Lung (tissue), 12 donors: ENCODE data around the gene SCCPDH. TPM values are rescaled to one million over a fixed set of nuclear protein-coding genes. Genes with fewer than 3 reads are reported as not detected.
"Not testable (repeated sequence)": the region's sequence is repeated elsewhere in the genome, so short reads cannot be mapped to it uniquely, and the experiment has no call there.

Experiments
- ATAC-seq: fragments of 200-7000 bp; cut with Tn5 transposase; one replicate; pipeline ENCODE4 v1.9.1; 2020; ENCODE audit warnings: moderate number of reproducible peaks; ENCODE audit not compliant: insufficient read depth, low FRiP score
- DNase-seq, 3 donors: peaks; one replicate each; pipeline ENCODE4 v3.0.0-alpha.2; 2013 to 2017
- H3K27ac ChIP-seq, 2 donors: one replicate each; pipeline ENCODE4 v1.5.1; 2013; ENCODE audit warnings: mild to moderate bottlenecking in 2 of 2, moderate library complexity in 2 of 2, control low read depth in 1 of 2, inconsistent platforms in 1 of 2, low read depth in 1 of 2, low read length in 1 of 2
- H3K27me3 ChIP-seq, 3 donors: one replicate each; pipeline ENCODE4 v1.5.1; 2013; ENCODE audit warnings: low read length in 2 of 3; ENCODE audit not compliant: control insufficient read depth in 3 of 3, insufficient read depth in 3 of 3
- H3K36me3 ChIP-seq, 4 donors: one replicate each; pipeline ENCODE4 v1.5.1; 2013; ENCODE audit warnings: low read length in 4 of 4, mild to moderate bottlenecking in 1 of 4, moderate library complexity in 1 of 4; ENCODE audit not compliant: control insufficient read depth in 4 of 4, insufficient read depth in 4 of 4
- H3K4me1 ChIP-seq, 5 donors: one replicate each; pipeline ENCODE4 v1.5.1; 2013; ENCODE audit warnings: low read length in 5 of 5, mild to moderate bottlenecking in 2 of 5, moderate library complexity in 1 of 5; ENCODE audit not compliant: control insufficient read depth in 5 of 5, insufficient read depth in 5 of 5
- H3K4me3 ChIP-seq: one replicate; pipeline ENCODE4 v1.5.1; 2013; ENCODE audit warnings: mild to moderate bottlenecking, control low read depth, moderate library complexity
- H3K9ac ChIP-seq, 2 donors: one replicate each; pipeline ENCODE4 v1.5.1; 2013; ENCODE audit warnings: low read length in 2 of 2, control low read depth in 1 of 2; ENCODE audit not compliant: insufficient read depth in 1 of 2
- H3K9me3 ChIP-seq, 4 donors: one replicate each; pipeline ENCODE4 v1.5.1; 2013; ENCODE audit warnings: low read length in 3 of 4, mild to moderate bottlenecking in 1 of 4, moderate library complexity in 1 of 4; ENCODE audit not compliant: control insufficient read depth in 4 of 4, insufficient read depth in 3 of 4
- WGBS, 2 donors: extraction: QIAGEN DNeasy Blood & Tissue Kit; methylation state at CpG; one replicate each; pipeline ENCODE4 v1.1.7; 2013; 5-methylcytosine and 5-hydroxymethylcytosine counted together
- polyA plus RNA-seq, 2 donors: library from polyadenylated mRNA; stranded (reverse); fragments of 200-250 nt; gene quantifications; one replicate each; pipeline ENCODE4 v1.2.1, GENCODE V29; 2013
- total RNA-seq, 2 donors: library from RNA; depleted of rRNA in 1 of 2; stranded (reverse); fragments of >200 nt in 1 of 2; gene quantifications; one replicate each; pipeline ENCODE4 v1.2.1, GENCODE V29; 2014 to 2021
- TF ChIP-seq, protein P1 (sequence below): IDR thresholded peaks from 2 replicates; pipeline ENCODE4 v1.5.1; 2012; ENCODE audit warnings: mild to moderate bottlenecking; ENCODE audit errors: control extremely low read depth, extremely low read depth
- donor health status: control.
- donor health status: control.
- donor health status: Bipolar disorder and iron deficiency.
- donor health status: healthy.
- donor health status: DM: yes; HTN: yes; CAD: no.

The SCCPDH gene
- total and polyA plus RNA-seq, 4 donors, result 14.2 to 34.0 (median 24.8) TPM

DNA sequence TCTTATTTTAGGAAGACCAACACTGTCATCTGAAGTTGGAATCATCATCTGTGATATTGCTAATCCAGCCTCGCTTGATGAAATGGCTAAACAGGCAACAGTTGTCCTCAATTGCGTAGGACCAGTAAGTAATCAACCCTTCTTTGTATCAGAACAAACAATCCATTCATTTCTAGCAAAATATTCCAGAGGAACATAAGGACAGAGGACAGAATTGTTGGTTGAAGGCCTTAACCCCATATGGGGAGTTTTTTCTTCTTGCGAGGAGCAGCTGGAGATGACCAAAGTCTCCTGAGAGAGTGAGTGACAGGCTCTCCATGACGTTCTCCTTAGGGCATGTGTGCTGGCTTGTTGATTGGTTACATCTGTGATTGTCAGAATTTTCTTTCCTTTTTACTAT, 2.7 kb downstream of the SCCPDH start:
- Histone ChIP-seq H3K36me3 (peaks cover 14 to 28% (median 26%) of the 10 kb centered on the region in 4 donors), H3K9me3 (no peaks in the 10 kb centered on the region), H3K27me3 (no peaks in the 10 kb centered on the region), H3K9ac (no peak overlapping the region), H3K4me3 (no peak overlapping the region), H3K4me1 (peaks cover 0 to 4% (median 0%) of the 10 kb centered on the region in 5 donors), H3K27ac (no peak overlapping the region)
- 89 to 94% methylated on average over 4 of the region's 4 CpGs for WGBS, 2 donors
- DNase-seq, result no peak
- TF ChIP-seq, protein P1, sequence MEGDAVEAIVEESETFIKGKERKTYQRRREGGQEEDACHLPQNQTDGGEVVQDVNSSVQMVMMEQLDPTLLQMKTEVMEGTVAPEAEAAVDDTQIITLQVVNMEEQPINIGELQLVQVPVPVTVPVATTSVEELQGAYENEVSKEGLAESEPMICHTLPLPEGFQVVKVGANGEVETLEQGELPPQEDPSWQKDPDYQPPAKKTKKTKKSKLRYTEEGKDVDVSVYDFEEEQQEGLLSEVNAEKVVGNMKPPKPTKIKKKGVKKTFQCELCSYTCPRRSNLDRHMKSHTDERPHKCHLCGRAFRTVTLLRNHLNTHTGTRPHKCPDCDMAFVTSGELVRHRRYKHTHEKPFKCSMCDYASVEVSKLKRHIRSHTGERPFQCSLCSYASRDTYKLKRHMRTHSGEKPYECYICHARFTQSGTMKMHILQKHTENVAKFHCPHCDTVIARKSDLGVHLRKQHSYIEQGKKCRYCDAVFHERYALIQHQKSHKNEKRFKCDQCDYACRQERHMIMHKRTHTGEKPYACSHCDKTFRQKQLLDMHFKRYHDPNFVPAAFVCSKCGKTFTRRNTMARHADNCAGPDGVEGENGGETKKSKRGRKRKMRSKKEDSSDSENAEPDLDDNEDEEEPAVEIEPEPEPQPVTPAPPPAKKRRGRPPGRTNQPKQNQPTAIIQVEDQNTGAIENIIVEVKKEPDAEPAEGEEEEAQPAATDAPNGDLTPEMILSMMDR, result no peak
- no peak for ATAC-seq

DNA sequence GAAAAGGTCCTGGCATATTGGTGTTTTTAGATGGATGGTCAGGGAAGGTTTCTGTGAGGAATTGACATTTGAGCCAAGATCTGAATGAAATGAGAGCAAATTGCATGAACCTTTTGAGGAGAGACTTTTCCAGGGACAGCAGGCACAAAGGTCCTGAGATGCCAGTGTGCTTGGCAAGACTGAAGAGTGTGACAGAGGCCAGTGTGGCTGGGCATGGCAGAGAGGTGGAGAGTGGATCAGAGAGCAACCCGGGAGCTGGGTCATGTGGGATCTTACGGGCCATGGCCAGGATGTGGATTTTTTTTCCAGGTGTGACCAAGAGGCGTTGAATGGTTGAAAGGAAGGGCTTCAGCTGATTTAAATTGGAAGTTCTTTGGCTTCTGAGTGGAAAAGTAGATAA, 3.4 kb downstream of the SCCPDH start:
- WGBS, 2 donors, result 99 to 100% methylated on average over 3 of the region's 3 CpGs
- Histone ChIP-seq H3K4me1 (peaks cover 0 to 4% (median 0%) of the 10 kb centered on the region in 5 donors), H3K36me3 (peaks cover 15 to 31% (median 28%) of the 10 kb centered on the region in 4 donors), H3K9me3 (no peaks in the 10 kb centered on the region), H3K4me3 (no peak overlapping the region), H3K27me3 (no peaks in the 10 kb centered on the region), H3K27ac (no peak overlapping the region), H3K9ac (no peak overlapping the region)
- DNase-seq, result no peak
- TF ChIP-seq, protein P1, result no peak
- no peak for ATAC-seq

DNA sequence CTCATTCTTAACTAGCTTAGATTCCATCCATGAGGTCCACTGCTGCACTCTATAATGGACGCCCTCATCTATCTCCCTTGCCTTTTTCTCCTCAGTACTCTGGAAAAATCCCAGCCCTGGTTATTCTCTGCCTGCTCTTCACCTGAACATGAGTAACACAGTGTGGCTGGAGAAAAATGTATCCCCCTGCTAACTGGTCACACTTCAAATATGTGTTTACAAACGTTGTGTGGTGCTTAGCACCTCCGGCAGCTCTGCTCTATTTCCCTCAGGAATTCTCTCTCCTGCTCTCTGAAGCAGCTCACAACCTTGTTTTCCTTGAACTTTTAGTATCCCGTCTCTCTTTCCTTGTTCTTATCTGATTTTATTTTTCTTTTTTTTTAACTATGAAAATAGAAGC, 4.1 kb downstream of the SCCPDH start:
- Histone ChIP-seq H3K36me3 (peaks cover 17 to 36% (median 29%) of the 10 kb centered on the region in 4 donors), H3K27ac (no peak overlapping the region), H3K4me1 (peaks cover 0 to 4% (median 0%) of the 10 kb centered on the region in 5 donors), H3K4me3 (no peak overlapping the region), H3K9ac (no peak overlapping the region), H3K9me3 (no peaks in the 10 kb centered on the region), H3K27me3 (no peaks in the 10 kb centered on the region)
- DNase-seq, result no peak
- TF ChIP-seq, protein P1, result no peak
- ATAC-seq, result no peak
- WGBS, 2 donors, result 94 to 95% methylated on average over 4 of the region's 4 CpGs

DNA sequence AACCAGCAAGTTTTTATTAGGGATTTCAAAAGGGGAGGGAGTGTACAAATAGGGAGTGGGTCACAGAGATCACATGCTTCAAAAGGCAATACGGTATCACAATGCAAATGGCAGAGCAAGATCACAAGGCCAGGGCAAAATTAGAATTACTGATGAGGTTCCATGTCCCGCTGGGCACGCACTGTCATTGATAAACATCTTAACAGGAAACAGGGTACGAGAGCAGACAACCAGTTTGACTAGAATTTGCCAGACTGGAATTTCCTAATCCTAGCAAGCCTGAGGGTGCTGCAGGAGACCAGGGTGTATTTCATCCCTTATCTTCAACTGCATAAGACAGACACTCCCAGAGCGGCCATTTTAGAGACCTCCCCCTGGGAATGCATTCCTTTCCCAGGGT, 4.8 kb downstream of the SCCPDH start:
- H3K9me3 ChIP-seq, H3K4me3 ChIP-seq, H3K27ac ChIP-seq, H3K4me1 ChIP-seq, DNase-seq, ATAC-seq, H3K27me3 ChIP-seq, H3K9ac ChIP-seq: not testable (repeated sequence)
- 92% methylated on average over 5 of the region's 5 CpGs for WGBS, 2 donors
- H3K36me3 ChIP-seq, result peaks cover 17 to 42% (median 29%) of the 10 kb centered on the region in 4 donors
